H9 (cell line): ENCODE measurements around the gene MYOM3. TPM values are rescaled to one million over a fixed set of nuclear protein-coding genes. Genes with fewer than 3 reads are reported as not detected.
A peak's percentile ranks its signal among the peaks of the same experiment; 100 is the strongest.

Experiments
- DNase-seq: peaks from one replicate; pipeline ENCODE4 v3.0.0-alpha.2; 2017
- H2AFZ ChIP-seq: one replicate; pipeline ENCODE4 v1.6.1; 2013; ENCODE audit warnings: mild to moderate bottlenecking, low read length, control low read depth, moderate library complexity
- H2AK5ac ChIP-seq: 2 replicates; pipeline ENCODE4 v1.6.1; 2013; ENCODE audit warnings: low read length, control low read depth, mixed read lengths; ENCODE audit not compliant: insufficient read length
- H2BK120ac ChIP-seq: one replicate; pipeline ENCODE4 v1.6.1; 2013; ENCODE audit warnings: low read depth, mild to moderate bottlenecking, low read length, control low read depth, inconsistent platforms; ENCODE audit not compliant: poor library complexity, severe bottlenecking
- H2BK12ac ChIP-seq: 2 replicates; pipeline ENCODE4 v1.6.1; 2013; ENCODE audit warnings: low read length, control low read depth, mixed read lengths, low read depth; ENCODE audit not compliant: insufficient read length
- H2BK15ac ChIP-seq: 2 replicates; pipeline ENCODE4 v1.6.1; 2013; ENCODE audit warnings: low read depth, low read length, control low read depth
- H2BK20ac ChIP-seq: one replicate; pipeline ENCODE4 v1.6.1; 2013; ENCODE audit warnings: low read depth, mild to moderate bottlenecking, low read length, control low read depth, inconsistent platforms; ENCODE audit not compliant: poor library complexity, severe bottlenecking
- H2BK5ac ChIP-seq: 2 replicates; pipeline ENCODE4 v1.6.1; 2013; ENCODE audit warnings: low read length, control low read depth, mixed read lengths; ENCODE audit not compliant: insufficient read length
- H3K14ac ChIP-seq: 2 replicates; pipeline ENCODE4 v1.6.1; 2013; ENCODE audit warnings: low read length, control low read depth; ENCODE audit not compliant: insufficient read depth
- H3K18ac ChIP-seq: 2 replicates; pipeline ENCODE4 v1.6.1; 2013; ENCODE audit warnings: low read depth, mild to moderate bottlenecking, mixed read lengths, low read length, control low read depth; ENCODE audit not compliant: insufficient read length
- H3K23ac ChIP-seq: 2 replicates; pipeline ENCODE4 v1.6.1; 2013; ENCODE audit warnings: low read length, control low read depth, mixed read lengths, low read depth; ENCODE audit not compliant: insufficient read length
- H3K23me2 ChIP-seq: 2 replicates; pipeline ENCODE4 v1.6.1; 2013; ENCODE audit warnings: low read depth, mild to moderate bottlenecking, mixed read lengths, low read length, control low read depth; ENCODE audit not compliant: insufficient read length, poor library complexity, severe bottlenecking
- H3K27ac ChIP-seq: 2 replicates; pipeline ENCODE4 v1.5.1; 2013; ENCODE audit warnings: low read length, control low read depth, mixed read lengths, low read depth; ENCODE audit not compliant: insufficient read length
- H3K27me3 ChIP-seq: 2 replicates; pipeline ENCODE4 v1.6.1; 2013; ENCODE audit warnings: low read length, control low read depth, inconsistent platforms; ENCODE audit not compliant: insufficient read depth
- H3K4ac ChIP-seq: 2 replicates; pipeline ENCODE4 v1.6.1; 2013; ENCODE audit warnings: low read depth, mild to moderate bottlenecking, control low read depth, inconsistent platforms, low read length, moderate library complexity
- H3K4me1 ChIP-seq: 2 replicates; pipeline ENCODE4 v1.6.1; 2013; ENCODE audit warnings: low read length, control low read depth, inconsistent platforms; ENCODE audit not compliant: insufficient read depth
- H3K4me2 ChIP-seq: 2 replicates; pipeline ENCODE4 v1.6.1; 2013; ENCODE audit warnings: low read length, control low read depth, mixed read lengths; ENCODE audit not compliant: insufficient read length, insufficient read depth
- H3K56ac ChIP-seq: 2 replicates; pipeline ENCODE4 v1.6.1; 2013; ENCODE audit warnings: low read depth, mild to moderate bottlenecking, mixed read lengths, low read length, control low read depth; ENCODE audit not compliant: insufficient read length
- H3K79me1 ChIP-seq: 2 replicates; pipeline ENCODE4 v1.6.1; 2013; ENCODE audit warnings: low read depth, mild to moderate bottlenecking, moderate library complexity, low read length, control low read depth, inconsistent platforms; ENCODE audit not compliant: insufficient read depth, poor library complexity, severe bottlenecking
- H3K79me2 ChIP-seq: 2 replicates; pipeline ENCODE4 v1.6.1; 2013; ENCODE audit warnings: low read length, control low read depth, inconsistent platforms; ENCODE audit not compliant: insufficient read depth
- H3K9ac ChIP-seq: 2 replicates; pipeline ENCODE4 v1.6.1; 2013; ENCODE audit warnings: low read length, control low read depth, mixed read lengths; ENCODE audit not compliant: insufficient read length; ENCODE audit errors: extremely low read depth
- H3K9me3 ChIP-seq: one replicate; pipeline ENCODE4 v1.6.1; 2013; ENCODE audit warnings: low read depth, low read length, inconsistent platforms; ENCODE audit not compliant: control insufficient read depth
- H3T11ph ChIP-seq: one replicate; pipeline ENCODE4 v1.6.1; 2013; ENCODE audit warnings: mild to moderate bottlenecking, low read length, control low read depth, inconsistent platforms
- H4K20me1 ChIP-seq: one replicate; pipeline ENCODE4 v1.6.1; 2013; ENCODE audit not compliant: control insufficient read depth, insufficient read length, insufficient read depth
- H4K5ac ChIP-seq: 2 replicates; pipeline ENCODE4 v1.6.1; 2013; ENCODE audit warnings: low read depth, mild to moderate bottlenecking, mixed read lengths, low read length, control low read depth; ENCODE audit not compliant: insufficient read length
- H4K8ac ChIP-seq: replicated peaks from 2 replicates; pipeline ENCODE4 v1.6.1; 2013; ENCODE audit warnings: low read length, control low read depth, mixed read lengths, low read depth; ENCODE audit not compliant: insufficient read length
- H4K91ac ChIP-seq: 2 replicates; pipeline ENCODE4 v1.6.1; 2013; ENCODE audit warnings: low read depth, mild to moderate bottlenecking, moderate library complexity, mixed read lengths, low read length, control low read depth; ENCODE audit not compliant: insufficient read length
- H3K27ac Mint-ChIP-seq, 3 experiments: 2 replicates in 2 of 3; 3 replicates in 1 of 3; pipeline ENCODE4 v1.8.0; 2020 to 2021; ENCODE audit warnings: mixed read lengths in 3 of 3, mild to moderate bottlenecking in 1 of 3, moderate library complexity in 1 of 3
- H3K27me3 Mint-ChIP-seq: 2 replicates; pipeline ENCODE4 v1.8.0; 2021; ENCODE audit warnings: low read depth, mild to moderate bottlenecking, moderate library complexity, mixed read lengths
- H3K36me3 Mint-ChIP-seq, 3 experiments: 2 replicates in 2 of 3; 3 replicates in 1 of 3; pipeline ENCODE4 v1.8.0; 2020 to 2021; ENCODE audit warnings: low read depth in 3 of 3, mixed read lengths in 3 of 3; ENCODE audit not compliant: insufficient read depth in 1 of 3
- H3K4me1 Mint-ChIP-seq, 2 experiments: 2 replicates each; pipeline ENCODE4 v1.8.0; 2020; ENCODE audit warnings: mixed read lengths in 2 of 2
- H3K4me3 Mint-ChIP-seq, 2 experiments: 2 replicates in 1 of 2; 3 replicates in 1 of 2; pipeline ENCODE4 v1.8.0; 2020 to 2021; ENCODE audit warnings: mild to moderate bottlenecking in 2 of 2, mixed read lengths in 2 of 2, moderate library complexity in 1 of 2
- H3K9me3 Mint-ChIP-seq, 2 experiments: 2 replicates in 1 of 2; 3 replicates in 1 of 2; pipeline ENCODE4 v1.8.0; 2020; ENCODE audit warnings: mild to moderate bottlenecking in 2 of 2, mixed read lengths in 2 of 2, moderate library complexity in 1 of 2
- WGBS: extraction: QIAGEN DNeasy Blood & Tissue Kit; methylation state at CpG from one replicate; pipeline ENCODE4 v1.1.7; 2013; ENCODE audit warnings: missing lambda C conversion rate, low lambda C conversion rate, mixed read lengths; ENCODE audit not compliant: insufficient read length; ENCODE audit errors: extremely low coverage; 5-methylcytosine and 5-hydroxymethylcytosine counted together
- total RNA-seq: library from RNA; stranded (reverse); gene quantifications from 2 replicates; pipeline ENCODE4 v1.2.1, GENCODE V29; 2021
- TF ChIP-seq, protein P1 (sequence below): fragments of 200-600 bp; sonication (generic); conservative IDR thresholded peaks from 3 replicates; pipeline ENCODE4 v1.8.0; 2021; ENCODE audit warnings: antibody characterized with exemption, mild to moderate bottlenecking

The MYOM3 gene
- total RNA-seq, 1 experiment from 2014 or later: 0.11 TPM

DNA sequence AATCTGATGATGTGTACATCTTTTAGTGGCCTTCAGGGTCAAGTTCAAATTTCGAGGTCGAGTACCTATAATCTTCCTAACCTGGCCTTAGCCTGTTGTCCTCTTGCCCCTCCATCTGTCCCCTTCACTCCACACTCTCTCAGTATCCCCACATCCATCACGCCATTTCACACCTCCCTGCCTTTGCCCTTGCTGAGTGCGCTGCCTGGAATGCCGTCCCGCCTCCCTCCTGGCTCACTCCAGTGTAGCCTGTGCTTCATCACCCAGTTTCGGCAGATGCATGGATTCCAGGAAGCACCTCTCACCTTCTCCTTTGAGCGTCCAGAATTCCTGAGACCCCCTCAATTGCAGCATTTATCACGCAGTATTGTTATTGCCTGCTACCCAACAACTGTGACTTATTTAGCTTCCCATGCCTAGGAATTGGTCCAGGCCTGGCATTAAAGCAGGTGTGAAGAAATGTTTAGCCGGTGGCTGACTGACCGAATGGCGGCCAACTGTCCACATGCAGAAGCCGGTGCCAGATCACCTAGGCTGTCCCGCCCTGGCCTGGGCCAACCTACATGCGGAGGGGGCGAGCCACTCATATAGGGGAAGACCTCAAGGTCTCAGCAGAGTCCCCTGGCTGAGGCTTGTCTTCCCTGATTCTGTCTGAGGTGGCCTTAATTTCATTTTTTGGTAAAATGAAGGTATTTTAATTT, 34.5 kb downstream of the MYOM3 start:
- H3K27ac Mint-ChIP-seq: no peak overlapping the region; a peak in 2 of 7 replicates
- H2AFZ ChIP-seq: no peak overlapping the region
- TF ChIP-seq, protein P1, sequence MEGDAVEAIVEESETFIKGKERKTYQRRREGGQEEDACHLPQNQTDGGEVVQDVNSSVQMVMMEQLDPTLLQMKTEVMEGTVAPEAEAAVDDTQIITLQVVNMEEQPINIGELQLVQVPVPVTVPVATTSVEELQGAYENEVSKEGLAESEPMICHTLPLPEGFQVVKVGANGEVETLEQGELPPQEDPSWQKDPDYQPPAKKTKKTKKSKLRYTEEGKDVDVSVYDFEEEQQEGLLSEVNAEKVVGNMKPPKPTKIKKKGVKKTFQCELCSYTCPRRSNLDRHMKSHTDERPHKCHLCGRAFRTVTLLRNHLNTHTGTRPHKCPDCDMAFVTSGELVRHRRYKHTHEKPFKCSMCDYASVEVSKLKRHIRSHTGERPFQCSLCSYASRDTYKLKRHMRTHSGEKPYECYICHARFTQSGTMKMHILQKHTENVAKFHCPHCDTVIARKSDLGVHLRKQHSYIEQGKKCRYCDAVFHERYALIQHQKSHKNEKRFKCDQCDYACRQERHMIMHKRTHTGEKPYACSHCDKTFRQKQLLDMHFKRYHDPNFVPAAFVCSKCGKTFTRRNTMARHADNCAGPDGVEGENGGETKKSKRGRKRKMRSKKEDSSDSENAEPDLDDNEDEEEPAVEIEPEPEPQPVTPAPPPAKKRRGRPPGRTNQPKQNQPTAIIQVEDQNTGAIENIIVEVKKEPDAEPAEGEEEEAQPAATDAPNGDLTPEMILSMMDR: no peak
- H4K5ac ChIP-seq: no peak overlapping the region
- no CpG with 5 or more reads among the region's 16 CpGs for WGBS
- H3K27ac ChIP-seq: no peak overlapping the region
- no peak overlapping the region for H3K4ac ChIP-seq
- H4K20me1 ChIP-seq: no peaks in the 10 kb centered on the region
- no peaks in the 10 kb centered on the region for H3K79me1 ChIP-seq
- no peak overlapping the region for H3K23ac ChIP-seq
- no peak overlapping the region for H2BK15ac ChIP-seq
- H4K91ac ChIP-seq: no peak overlapping the region
- H3K9me3 ChIP-seq: no peaks in the 10 kb centered on the region
- H2BK120ac ChIP-seq: no peak overlapping the region
- no peaks in the 10 kb centered on the region for H3K36me3 Mint-ChIP-seq
- H2BK20ac ChIP-seq: no peak overlapping the region
- H3K18ac ChIP-seq: no peak overlapping the region
- H3K23me2 ChIP-seq: no peaks in the 10 kb centered on the region
- no peak overlapping the region for H3K56ac ChIP-seq
- H3K14ac ChIP-seq: no peak overlapping the region
- H2BK5ac ChIP-seq: no peak overlapping the region
- H4K8ac ChIP-seq: no peak overlapping the region
- no peak overlapping the region for H3K9ac ChIP-seq
- no peaks in the 10 kb centered on the region for H3K79me2 ChIP-seq
- peaks cover 4% of the 10 kb centered on the region; the same call in 1 of the 2 replicates for H3K4me1 ChIP-seq
- peaks cover 6 to 17% of the 10 kb centered on the region in 2 experiments for H3K4me1 Mint-ChIP-seq
- no peak overlapping the region for H3T11ph ChIP-seq
- no peak overlapping the region for H2AK5ac ChIP-seq
- DNase-seq: no peak
- H3K9me3 Mint-ChIP-seq: no peaks in the 10 kb centered on the region; a peak in 1 of 5 replicates
- H3K4me2 ChIP-seq: no peak overlapping the region
- no peak overlapping the region for H2BK12ac ChIP-seq
- peak overlapping the region in 1 of 2 experiments; percentile 11; a peak in 3 of 5 replicates for H3K4me3 Mint-ChIP-seq
- no peaks in the 10 kb centered on the region; the same call in 1 of the 2 replicates for H3K27me3 Mint-ChIP-seq
- H3K27me3 ChIP-seq: no peaks in the 10 kb centered on the region
